ENCODE results near the gene ROR1.
A peak's percentile ranks its signal among the peaks of the same experiment; 100 is the strongest.

ROR1 gene

GRCh38 chr1:64019818-64020217 is 246.0 kb downstream of the ROR1 start:
- Histone ChIP-seq H3K27me3 (ENCODE audit: control insufficient read depth in 1 of 2, insufficient read depth in 2 of 2, low read length in 2 of 2) (peaks cover 0 to 2% of the 10 kb centered on the region in 2 donors), H3K9me3 (ENCODE audit: control insufficient read depth in 2 of 2, low read length in 2 of 2) (no peaks in the 10 kb centered on the region), H3K27ac (ENCODE audit: low read length) (peak overlapping the region; percentile 4), H3K4me1 (ENCODE audit: control insufficient read depth, insufficient read depth, low read length) (no peaks in the 10 kb centered on the region), H3K4me3 (ENCODE audit: low read length in 2 of 2) (peak overlapping the region; percentile 23 to 56), H3K9ac (ENCODE audit: low read length in 2 of 2) (no peak overlapping the region), H3K36me3 (ENCODE audit: control insufficient read depth in 2 of 2, insufficient read depth in 2 of 2, low read length in 2 of 2) (no peaks in the 10 kb centered on the region)

GRCh38 chr1:64021066-64021465 is 247.2 kb downstream of the ROR1 start:
- H3K27me3 ChIP-seq (ENCODE audit: control insufficient read depth in 1 of 2, insufficient read depth in 2 of 2, low read length in 2 of 2): no peaks in the 10 kb centered on the region
- H3K4me1 ChIP-seq (ENCODE audit: control insufficient read depth, insufficient read depth, low read length): no peaks in the 10 kb centered on the region
- no peak overlapping the region for H3K9ac ChIP-seq (ENCODE audit: low read length in 2 of 2)
- no peak overlapping the region for H3K4me3 ChIP-seq (ENCODE audit: low read length in 2 of 2)
- no peak overlapping the region for H3K27ac ChIP-seq (ENCODE audit: low read length)
- H3K36me3 ChIP-seq (ENCODE audit: control insufficient read depth in 2 of 2, insufficient read depth in 2 of 2, low read length in 2 of 2): no peaks in the 10 kb centered on the region
- H3K9me3 ChIP-seq (ENCODE audit: control insufficient read depth in 2 of 2, low read length in 2 of 2): no peaks in the 10 kb centered on the region

- Histone ChIP-seq H3K9ac (ENCODE audit: low read length in 2 of 2) (no peak overlapping the region), H3K27ac (ENCODE audit: low read length) (no peak overlapping the region), H3K4me3 (ENCODE audit: low read length in 2 of 2) (no peak overlapping the region), H3K36me3 (ENCODE audit: control insufficient read depth in 2 of 2, insufficient read depth in 2 of 2, low read length in 2 of 2) (no peaks in the 10 kb centered on the region), H3K9me3 (ENCODE audit: control insufficient read depth in 2 of 2, low read length in 2 of 2) (no peaks in the 10 kb centered on the region), H3K27me3 (ENCODE audit: control insufficient read depth in 1 of 2, insufficient read depth in 2 of 2, low read length in 2 of 2) (no peaks in the 10 kb centered on the region), H3K4me1 (ENCODE audit: control insufficient read depth, insufficient read depth, low read length) (no peaks in the 10 kb centered on the region)
These were observed 251.2 kb downstream of the ROR1 start for GRCh38 chr1:64025051-64025450.

GRCh38 chr1:64029037-64029436 is 255.2 kb downstream of the ROR1 start:
- no peaks in the 10 kb centered on the region for H3K27me3 ChIP-seq (ENCODE audit: control insufficient read depth in 1 of 2, insufficient read depth in 2 of 2, low read length in 2 of 2)
- no peaks in the 10 kb centered on the region for H3K9me3 ChIP-seq (ENCODE audit: control insufficient read depth in 2 of 2, low read length in 2 of 2)
- no peaks in the 10 kb centered on the region for H3K4me1 ChIP-seq (ENCODE audit: control insufficient read depth, insufficient read depth, low read length)
- no peak overlapping the region for H3K4me3 ChIP-seq (ENCODE audit: low read length in 2 of 2)
- no peaks in the 10 kb centered on the region for H3K36me3 ChIP-seq (ENCODE audit: control insufficient read depth in 2 of 2, insufficient read depth in 2 of 2, low read length in 2 of 2)
- no peak overlapping the region for H3K27ac ChIP-seq (ENCODE audit: low read length)
- no peak overlapping the region for H3K9ac ChIP-seq (ENCODE audit: low read length in 2 of 2)

GRCh38 chr1:64030411-64030810 is 256.6 kb downstream of the ROR1 start:
- Histone ChIP-seq H3K4me1 (ENCODE audit: control insufficient read depth, insufficient read depth, low read length) (no peaks in the 10 kb centered on the region), H3K27ac (ENCODE audit: low read length) (no peak overlapping the region), H3K9ac (ENCODE audit: low read length in 2 of 2) (no peak overlapping the region), H3K27me3 (ENCODE audit: control insufficient read depth in 1 of 2, insufficient read depth in 2 of 2, low read length in 2 of 2) (no peaks in the 10 kb centered on the region), H3K4me3 (ENCODE audit: low read length in 2 of 2) (no peak overlapping the region), H3K9me3 (ENCODE audit: control insufficient read depth in 2 of 2, low read length in 2 of 2) (no peaks in the 10 kb centered on the region), H3K36me3 (ENCODE audit: control insufficient read depth in 2 of 2, insufficient read depth in 2 of 2, low read length in 2 of 2) (no peaks in the 10 kb centered on the region)

- no peak overlapping the region for H3K27ac ChIP-seq (ENCODE audit: low read length)
- H3K9ac ChIP-seq (ENCODE audit: low read length in 2 of 2): no peak overlapping the region
- no peaks in the 10 kb centered on the region for H3K9me3 ChIP-seq (ENCODE audit: control insufficient read depth in 2 of 2, low read length in 2 of 2)
- no peaks in the 10 kb centered on the region for H3K27me3 ChIP-seq (ENCODE audit: control insufficient read depth in 1 of 2, insufficient read depth in 2 of 2, low read length in 2 of 2)
- H3K36me3 ChIP-seq (ENCODE audit: control insufficient read depth in 2 of 2, insufficient read depth in 2 of 2, low read length in 2 of 2): no peaks in the 10 kb centered on the region
- no peak overlapping the region for H3K4me3 ChIP-seq (ENCODE audit: low read length in 2 of 2)
- no peaks in the 10 kb centered on the region for H3K4me1 ChIP-seq (ENCODE audit: control insufficient read depth, insufficient read depth, low read length)
These were observed 257.4 kb downstream of the ROR1 start for GRCh38 chr1:64031236-64031635.

- no peaks in the 10 kb centered on the region for H3K9me3 ChIP-seq (ENCODE audit: control insufficient read depth in 2 of 2, low read length in 2 of 2)
- H3K27ac ChIP-seq (ENCODE audit: low read length): no peak overlapping the region
- peaks cover 9% of the 10 kb centered on the region for H3K4me1 ChIP-seq (ENCODE audit: control insufficient read depth, insufficient read depth, low read length)
- no peak overlapping the region for H3K9ac ChIP-seq (ENCODE audit: low read length in 2 of 2)
- H3K36me3 ChIP-seq (ENCODE audit: control insufficient read depth in 2 of 2, insufficient read depth in 2 of 2, low read length in 2 of 2): no peaks in the 10 kb centered on the region
- H3K4me3 ChIP-seq (ENCODE audit: low read length in 2 of 2): peak overlapping the region in 1 of 2 donors; percentile 17
- H3K27me3 ChIP-seq (ENCODE audit: control insufficient read depth in 1 of 2, insufficient read depth in 2 of 2, low read length in 2 of 2): no peaks in the 10 kb centered on the region
These were observed 259.9 kb downstream of the ROR1 start for GRCh38 chr1:64033667-64034220.

- no peaks in the 10 kb centered on the region for H3K9me3 ChIP-seq (ENCODE audit: control insufficient read depth in 2 of 2, low read length in 2 of 2)
- H3K4me1 ChIP-seq (ENCODE audit: control insufficient read depth, insufficient read depth, low read length): peaks cover 19% of the 10 kb centered on the region
- H3K36me3 ChIP-seq (ENCODE audit: control insufficient read depth in 2 of 2, insufficient read depth in 2 of 2, low read length in 2 of 2): no peaks in the 10 kb centered on the region
- no peaks in the 10 kb centered on the region for H3K27me3 ChIP-seq (ENCODE audit: control insufficient read depth in 1 of 2, insufficient read depth in 2 of 2, low read length in 2 of 2)
- H3K27ac ChIP-seq (ENCODE audit: low read length): no peak overlapping the region
- no peak overlapping the region for H3K4me3 ChIP-seq (ENCODE audit: low read length in 2 of 2)
- H3K9ac ChIP-seq (ENCODE audit: low read length in 2 of 2): no peak overlapping the region
These were observed 262.7 kb downstream of the ROR1 start for GRCh38 chr1:64036549-64036948.

- Histone ChIP-seq H3K36me3 (ENCODE audit: control insufficient read depth in 2 of 2, insufficient read depth in 2 of 2, low read length in 2 of 2) (no peaks in the 10 kb centered on the region), H3K9ac (ENCODE audit: low read length in 2 of 2) (no peak overlapping the region), H3K4me3 (ENCODE audit: low read length in 2 of 2) (no peak overlapping the region), H3K9me3 (ENCODE audit: control insufficient read depth in 2 of 2, low read length in 2 of 2) (no peaks in the 10 kb centered on the region), H3K4me1 (ENCODE audit: control insufficient read depth, insufficient read depth, low read length) (peaks cover 26% of the 10 kb centered on the region), H3K27me3 (ENCODE audit: control insufficient read depth in 1 of 2, insufficient read depth in 2 of 2, low read length in 2 of 2) (no peaks in the 10 kb centered on the region), H3K27ac (ENCODE audit: low read length) (no peak overlapping the region)
These were observed 264.3 kb downstream of the ROR1 start for GRCh38 chr1:64038119-64038518.

GRCh38 chr1:64038965-64039364 is 265.1 kb downstream of the ROR1 start:
- Histone ChIP-seq H3K4me3 (ENCODE audit: low read length in 2 of 2) (no peak overlapping the region), H3K9me3 (ENCODE audit: control insufficient read depth in 2 of 2, low read length in 2 of 2) (no peaks in the 10 kb centered on the region), H3K36me3 (ENCODE audit: control insufficient read depth in 2 of 2, insufficient read depth in 2 of 2, low read length in 2 of 2) (no peaks in the 10 kb centered on the region), H3K9ac (ENCODE audit: low read length in 2 of 2) (no peak overlapping the region), H3K27ac (ENCODE audit: low read length) (no peak overlapping the region), H3K4me1 (ENCODE audit: control insufficient read depth, insufficient read depth, low read length) (peaks cover 26% of the 10 kb centered on the region), H3K27me3 (ENCODE audit: control insufficient read depth in 1 of 2, insufficient read depth in 2 of 2, low read length in 2 of 2) (no peaks in the 10 kb centered on the region)

- Histone ChIP-seq H3K27ac (ENCODE audit: low read length) (no peak overlapping the region), H3K4me1 (ENCODE audit: control insufficient read depth, insufficient read depth, low read length) (peaks cover 26% of the 10 kb centered on the region), H3K4me3 (ENCODE audit: low read length in 2 of 2) (no peak overlapping the region)
These were observed 265.6 kb downstream of the ROR1 start for GRCh38 chr1:64039390-64039926.

More at GRCh38 chr1:64039390-64039926, 265.6 kb downstream of the ROR1 start:
- peak overlapping the region in 1 of 2 donors; percentile 21 for H3K9ac ChIP-seq (ENCODE audit: low read length in 2 of 2)
- H3K9me3 ChIP-seq (ENCODE audit: control insufficient read depth in 2 of 2, low read length in 2 of 2): no peaks in the 10 kb centered on the region
- H3K36me3 ChIP-seq (ENCODE audit: control insufficient read depth in 2 of 2, insufficient read depth in 2 of 2, low read length in 2 of 2): no peaks in the 10 kb centered on the region
- H3K27me3 ChIP-seq (ENCODE audit: control insufficient read depth in 1 of 2, insufficient read depth in 2 of 2, low read length in 2 of 2): no peaks in the 10 kb centered on the region

Measured in stomach smooth muscle (tissue), 2 donors.